Measurements from ENCODE around the gene FUBP3.
"Not testable (repeated sequence)": the region's sequence is repeated elsewhere in the genome, so short reads cannot be mapped to it uniquely, and the experiment has no call there.

FUBP3 gene

GRCh38 chr9:130677252-130677651 lies 97.9 kb downstream of the FUBP3 start:
- in situ Hi-C loops (cut with HindIII; ENCODE audit: low sequenced_read_pairs) = no loop called here

DNA sequence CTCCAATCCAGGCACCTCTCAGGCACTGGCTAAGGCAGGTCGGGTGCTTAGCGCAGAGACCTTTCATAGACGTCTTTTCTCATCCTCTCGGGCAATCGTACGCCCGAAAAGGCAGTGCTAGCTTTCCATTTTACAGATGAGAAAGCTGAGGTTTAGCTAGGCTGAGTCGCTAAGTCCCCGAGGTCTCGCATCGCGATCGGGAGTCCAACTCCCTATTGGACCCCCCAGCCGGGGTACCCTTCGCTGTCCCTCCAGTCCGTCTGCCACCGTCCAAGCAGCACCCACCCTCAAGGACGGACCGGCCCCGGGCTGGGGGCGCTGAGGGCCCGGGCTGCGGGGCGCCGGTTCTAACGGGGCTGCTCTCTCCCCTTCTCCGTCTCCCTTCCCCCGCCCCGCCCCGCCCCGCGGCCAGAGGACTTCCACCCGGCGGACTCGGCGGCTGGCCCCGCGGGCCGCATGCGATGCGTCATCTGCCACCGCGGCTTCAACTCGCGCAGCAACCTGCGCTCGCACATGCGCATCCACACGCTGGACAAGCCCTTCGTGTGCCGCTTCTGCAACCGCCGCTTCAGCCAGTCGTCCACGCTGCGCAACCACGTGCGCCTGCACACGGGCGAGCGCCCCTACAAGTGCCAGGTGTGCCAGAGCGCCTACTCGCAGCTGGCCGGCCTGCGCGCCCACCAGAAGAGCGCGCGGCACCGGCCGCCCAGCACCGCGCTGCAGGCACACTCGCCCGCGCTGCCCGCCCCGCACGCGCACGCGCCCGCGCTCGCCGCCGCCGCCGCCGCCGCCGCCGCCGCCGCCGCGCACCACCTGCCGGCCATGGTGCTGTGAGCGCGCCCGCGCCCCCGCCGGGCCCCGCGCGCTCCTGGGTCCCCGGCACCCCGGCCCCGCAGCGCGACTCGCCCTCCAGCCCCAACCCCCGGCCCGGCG lies 101.7 kb downstream of the FUBP3 start:
- in situ Hi-C loops (cut with HindIII; ENCODE audit: low sequenced_read_pairs) = no loop called here

DNA sequence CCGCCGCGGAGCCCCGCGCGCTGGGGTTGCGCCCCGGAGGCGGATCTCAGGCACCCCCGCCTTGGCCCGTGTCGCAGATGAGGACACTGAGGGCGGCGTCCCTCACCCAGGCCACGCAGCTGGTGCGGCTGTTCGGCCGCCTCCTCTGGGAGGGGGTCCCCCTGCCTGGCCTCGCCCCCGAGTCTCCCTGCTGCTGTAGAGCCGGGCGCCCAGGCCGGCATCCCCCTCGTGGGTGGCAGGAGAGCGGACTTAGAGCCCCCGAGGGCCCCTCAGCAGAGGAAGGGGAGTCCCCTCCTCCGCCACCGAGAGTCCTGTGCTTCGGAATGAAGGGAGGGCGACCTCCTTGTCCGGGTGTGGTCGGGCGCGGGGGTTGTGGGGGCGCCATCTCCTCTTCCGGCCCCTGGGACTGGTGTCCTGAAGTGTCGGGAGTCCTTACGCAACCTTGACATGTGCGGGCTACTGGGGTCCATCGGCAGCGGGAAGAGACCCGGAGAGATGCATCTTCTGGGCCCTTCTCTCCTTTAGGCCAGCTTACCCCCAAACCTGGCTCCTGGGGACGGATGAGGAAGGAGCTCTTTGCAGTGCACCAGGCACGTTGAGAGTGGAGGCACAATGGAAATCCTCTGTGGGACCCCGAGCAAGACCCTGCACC lies 102.5 kb downstream of the FUBP3 start:
- in situ Hi-C loops (cut with HindIII; ENCODE audit: low sequenced_read_pairs) = no loop called here

- in situ Hi-C loops (cut with HindIII; ENCODE audit: low sequenced_read_pairs) = no loop called here
These were observed 103.2 kb downstream of the FUBP3 start for GRCh38 chr9:130682421-130683121.

DNA sequence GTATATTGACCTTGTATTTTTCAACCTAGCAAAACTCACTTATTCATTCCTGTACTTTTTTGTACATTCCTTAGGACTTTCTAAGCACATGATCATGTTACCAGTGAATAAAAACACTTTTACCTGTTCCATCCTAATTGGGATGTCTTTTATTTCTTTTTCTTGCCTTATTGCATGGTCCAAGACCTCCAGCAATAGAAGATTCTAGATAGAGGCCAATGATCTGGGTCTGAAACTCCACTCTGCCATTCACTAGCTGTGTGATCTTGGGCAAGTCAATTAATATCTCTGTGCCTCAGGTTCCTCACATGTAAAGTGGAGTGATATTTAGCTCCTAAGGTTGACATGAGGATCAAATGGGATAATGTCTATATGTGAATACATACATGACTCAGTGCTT lies 105.7 kb downstream of the FUBP3 start:
- in situ Hi-C loops (cut with HindIII; ENCODE audit: low sequenced_read_pairs) = no loop called here

GRCh38 chr9:130685945-130686344 lies 106.6 kb downstream of the FUBP3 start:
- in situ Hi-C loops (cut with HindIII; ENCODE audit: low sequenced_read_pairs) = not testable (repeated sequence)

GRCh38 chr9:130687615-130688014 lies 108.2 kb downstream of the FUBP3 start:
- in situ Hi-C loops (cut with HindIII; ENCODE audit: low sequenced_read_pairs) = no loop called here
